Measurements from ENCODE around the gene HES6.

DNA sequence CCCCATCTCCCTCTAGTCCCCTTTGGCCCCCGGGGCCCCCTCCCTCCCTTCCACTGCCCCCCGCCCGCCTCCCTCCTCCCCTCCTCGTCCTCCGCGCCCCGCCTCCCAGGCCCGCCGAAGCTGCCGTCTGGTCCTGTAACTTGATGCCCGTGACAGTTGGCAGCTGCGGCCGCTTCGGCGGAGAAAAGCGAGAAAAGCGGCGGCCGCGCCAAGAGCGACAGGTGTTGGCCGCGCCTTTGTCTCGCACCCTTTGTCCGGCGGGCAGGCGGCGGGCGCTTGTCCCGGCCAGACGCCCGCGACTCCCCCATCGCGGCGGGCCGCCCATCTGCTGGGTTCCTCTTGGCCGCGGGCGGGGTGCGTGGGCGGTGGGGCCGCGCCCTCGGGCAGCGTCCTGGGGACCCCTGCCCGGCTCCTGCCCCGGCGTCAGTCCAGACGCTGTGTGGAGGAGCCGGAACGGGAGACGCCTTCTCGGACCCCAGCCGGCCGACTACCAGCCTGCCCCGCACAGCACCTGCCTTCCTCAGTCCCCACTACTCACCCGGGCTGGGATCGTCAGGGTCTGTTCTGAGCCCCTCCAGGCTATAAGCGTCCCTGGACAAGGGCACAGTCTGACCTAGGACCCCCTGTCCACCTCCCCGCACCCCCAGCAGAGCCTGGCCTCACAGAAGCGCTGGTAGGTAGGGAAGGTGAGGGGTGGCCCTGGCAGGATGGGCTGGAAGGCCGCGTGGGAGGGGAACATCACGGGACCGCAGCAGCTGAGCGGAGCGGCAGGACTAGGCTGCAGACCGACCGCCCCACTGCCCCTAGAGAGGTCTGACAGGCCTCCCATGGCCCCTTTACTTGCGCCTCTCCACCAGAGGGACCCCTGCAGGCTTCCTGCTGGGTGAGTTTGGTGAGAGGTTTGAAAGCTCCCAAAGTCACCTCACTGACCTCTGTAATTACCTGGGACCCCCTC, 1.2 kb upstream of the HES6 start:
- TF ChIP-seq, protein P1, sequence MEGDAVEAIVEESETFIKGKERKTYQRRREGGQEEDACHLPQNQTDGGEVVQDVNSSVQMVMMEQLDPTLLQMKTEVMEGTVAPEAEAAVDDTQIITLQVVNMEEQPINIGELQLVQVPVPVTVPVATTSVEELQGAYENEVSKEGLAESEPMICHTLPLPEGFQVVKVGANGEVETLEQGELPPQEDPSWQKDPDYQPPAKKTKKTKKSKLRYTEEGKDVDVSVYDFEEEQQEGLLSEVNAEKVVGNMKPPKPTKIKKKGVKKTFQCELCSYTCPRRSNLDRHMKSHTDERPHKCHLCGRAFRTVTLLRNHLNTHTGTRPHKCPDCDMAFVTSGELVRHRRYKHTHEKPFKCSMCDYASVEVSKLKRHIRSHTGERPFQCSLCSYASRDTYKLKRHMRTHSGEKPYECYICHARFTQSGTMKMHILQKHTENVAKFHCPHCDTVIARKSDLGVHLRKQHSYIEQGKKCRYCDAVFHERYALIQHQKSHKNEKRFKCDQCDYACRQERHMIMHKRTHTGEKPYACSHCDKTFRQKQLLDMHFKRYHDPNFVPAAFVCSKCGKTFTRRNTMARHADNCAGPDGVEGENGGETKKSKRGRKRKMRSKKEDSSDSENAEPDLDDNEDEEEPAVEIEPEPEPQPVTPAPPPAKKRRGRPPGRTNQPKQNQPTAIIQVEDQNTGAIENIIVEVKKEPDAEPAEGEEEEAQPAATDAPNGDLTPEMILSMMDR (IDR thresholded peaks at IDR 0.05; ENCODE audit: low read length) = peak; percentile 35; the same call in 1 of the 2 replicates
- TF ChIP-seq EZH2 (IDR thresholded peaks at IDR 0.05; ENCODE audit: borderline replicate concordance, low read length) = no peak

Data from OCI-LY1 (cell line).